NT2/D1 (cell line): ENCODE data around the gene CLIC1.

Experiments
- DNase-seq: peaks from one replicate; pipeline ENCODE4 v3.0.0-alpha.2; 2011; ENCODE audit warnings: low read depth, low spot score
- H3K27me3 ChIP-seq: 2 replicates; pipeline ENCODE4 v1.6.0; 2011; ENCODE audit warnings: mild to moderate bottlenecking; ENCODE audit not compliant: insufficient read length, insufficient read depth
- H3K36me3 ChIP-seq: 2 replicates; pipeline ENCODE4 v1.6.1; 2011; ENCODE audit warnings: mild to moderate bottlenecking, low read length, mixed read lengths; ENCODE audit not compliant: insufficient read depth, insufficient read length
- H3K4me1 ChIP-seq: 2 replicates; pipeline ENCODE4 v1.5.1; 2011; ENCODE audit not compliant: insufficient read depth, insufficient read length
- H3K4me3 ChIP-seq: 2 replicates; pipeline ENCODE4 v1.5.1; 2011; ENCODE audit warnings: low read depth; ENCODE audit not compliant: insufficient read length
- H3K9ac ChIP-seq: 2 replicates; pipeline ENCODE4 v1.6.0; 2011; ENCODE audit warnings: low read depth; ENCODE audit not compliant: insufficient read length
- H3K9me3 ChIP-seq: 2 replicates; pipeline ENCODE4 v1.5.1; 2011; ENCODE audit warnings: mild to moderate bottlenecking, low read length; ENCODE audit not compliant: insufficient read depth
- SUZ12 ChIP-seq: IDR thresholded peaks from 2 replicates; pipeline ENCODE4 v1.6.1; 2011; ENCODE audit not compliant: insufficient read length, insufficient read depth; ENCODE audit errors: extremely low read depth
- YY1 ChIP-seq: IDR thresholded peaks from 2 replicates; pipeline ENCODE4 v1.6.1; 2011; ENCODE audit not compliant: insufficient read length, insufficient read depth
- ZNF274 ChIP-seq: IDR thresholded peaks from 2 replicates; pipeline ENCODE4 v1.6.1; 2011; ENCODE audit warnings: mild to moderate bottlenecking, low read depth, low read length

The CLIC1 gene

DNA sequence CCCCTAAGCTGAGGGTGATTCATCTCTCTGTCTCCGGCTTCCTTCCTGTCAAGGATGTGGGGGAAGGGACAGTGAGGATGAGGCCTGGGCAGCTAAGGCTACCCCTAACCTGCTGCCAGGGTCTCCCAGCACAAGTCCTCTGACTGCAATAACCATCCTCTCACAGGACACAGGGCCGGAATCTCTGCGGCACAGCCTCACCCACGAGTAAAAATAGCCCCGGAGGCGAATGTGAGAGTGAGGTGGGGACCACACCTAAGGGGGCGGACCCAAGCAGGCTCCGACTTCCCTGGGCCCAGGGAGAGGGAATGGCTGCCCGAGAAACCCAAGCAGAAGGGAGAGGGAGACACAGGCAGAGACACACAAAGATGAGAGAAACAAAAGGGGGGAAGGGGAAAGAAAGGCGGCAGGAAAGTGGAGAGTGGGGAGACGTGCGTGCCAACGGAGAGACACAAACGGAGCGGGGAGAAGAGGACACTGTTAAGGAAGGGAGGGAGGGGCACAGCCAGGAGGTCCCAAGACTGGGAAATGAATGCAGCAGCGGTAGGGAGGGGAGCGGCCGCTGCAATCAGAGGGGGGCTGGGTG, 1.4 kb downstream of the CLIC1 start:
- H3K9ac ChIP-seq: peak overlapping the region; percentile 97
- no peaks in the 10 kb centered on the region for H3K9me3 ChIP-seq
- DNase-seq: peak; percentile 74
- TF ChIP-seq SUZ12: no peak
- TF ChIP-seq YY1: no peak
- TF ChIP-seq ZNF274: no peak
- peak overlapping the region; percentile 94 for H3K4me3 ChIP-seq
- H3K36me3 ChIP-seq: peaks cover 36% of the 10 kb centered on the region
- no peaks in the 10 kb centered on the region for H3K27me3 ChIP-seq
- peaks cover 4% of the 10 kb centered on the region for H3K4me1 ChIP-seq

DNA sequence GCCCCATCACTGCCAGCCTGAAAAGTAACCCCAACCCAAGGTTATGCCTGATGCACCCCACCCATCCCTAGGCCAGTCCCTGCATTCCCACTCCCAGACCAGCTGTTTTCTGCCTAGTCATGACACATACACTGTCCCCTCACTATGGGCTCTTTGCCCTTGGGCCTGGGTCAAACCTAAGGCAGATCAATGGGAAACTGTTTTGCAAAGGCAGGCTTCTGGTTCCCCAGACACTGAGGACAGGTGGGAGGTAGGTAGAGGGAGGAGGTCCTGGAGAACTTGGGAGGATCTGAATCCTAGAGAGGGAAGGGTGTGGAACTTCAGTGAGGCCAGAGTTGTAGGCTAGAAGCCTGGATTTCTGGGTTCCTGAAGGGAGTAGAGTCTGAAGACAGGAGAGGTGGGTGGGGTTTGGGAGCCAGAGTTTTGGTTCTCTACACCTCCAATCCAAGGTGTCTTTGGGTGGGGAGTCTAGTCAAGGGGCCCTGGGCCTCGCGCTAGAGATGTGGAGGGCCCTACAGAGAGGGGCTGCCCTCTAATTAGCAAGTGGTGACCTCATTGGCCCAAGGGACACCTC, 2.0 kb downstream of the CLIC1 start:
- Histone ChIP-seq H3K4me3 (peak overlapping the region; percentile 94), H3K9me3 (no peaks in the 10 kb centered on the region), H3K36me3 (peaks cover 36% of the 10 kb centered on the region), H3K9ac (peak overlapping the region; percentile 51), H3K27me3 (no peaks in the 10 kb centered on the region), H3K4me1 (peaks cover 4% of the 10 kb centered on the region)
- no peak for DNase-seq
- TF ChIP-seq SUZ12 (no peak), YY1 (no peak), ZNF274 (no peak)

DNA sequence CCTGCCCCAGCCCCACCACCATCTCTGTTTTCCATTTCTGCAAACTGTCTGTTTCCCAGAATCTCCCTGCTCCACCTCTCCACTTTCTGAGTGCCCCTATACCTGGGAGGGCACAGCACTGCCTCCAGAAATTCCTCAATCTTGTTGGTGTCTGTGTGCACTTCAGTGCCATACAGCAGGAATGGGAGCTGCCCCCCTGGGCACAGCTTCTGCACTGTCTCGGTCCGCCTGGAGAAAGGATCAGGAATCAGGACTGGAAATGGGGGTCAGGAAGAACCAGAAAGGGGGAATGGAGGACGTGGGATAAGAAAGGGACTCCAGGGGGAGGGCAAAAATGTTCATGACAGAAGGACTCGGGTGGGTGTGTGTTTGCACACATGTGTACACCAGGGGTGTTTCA, 2.6 kb downstream of the CLIC1 start:
- Histone ChIP-seq H3K9ac (peak overlapping the region; percentile 51), H3K4me3 (peak overlapping the region; percentile 94), H3K36me3 (peaks cover 39% of the 10 kb centered on the region), H3K4me1 (peaks cover 6% of the 10 kb centered on the region), H3K27me3 (no peaks in the 10 kb centered on the region), H3K9me3 (no peaks in the 10 kb centered on the region)
- no peak for DNase-seq
- TF ChIP-seq YY1: no peak
- no peak for TF ChIP-seq SUZ12
- TF ChIP-seq ZNF274: no peak

DNA sequence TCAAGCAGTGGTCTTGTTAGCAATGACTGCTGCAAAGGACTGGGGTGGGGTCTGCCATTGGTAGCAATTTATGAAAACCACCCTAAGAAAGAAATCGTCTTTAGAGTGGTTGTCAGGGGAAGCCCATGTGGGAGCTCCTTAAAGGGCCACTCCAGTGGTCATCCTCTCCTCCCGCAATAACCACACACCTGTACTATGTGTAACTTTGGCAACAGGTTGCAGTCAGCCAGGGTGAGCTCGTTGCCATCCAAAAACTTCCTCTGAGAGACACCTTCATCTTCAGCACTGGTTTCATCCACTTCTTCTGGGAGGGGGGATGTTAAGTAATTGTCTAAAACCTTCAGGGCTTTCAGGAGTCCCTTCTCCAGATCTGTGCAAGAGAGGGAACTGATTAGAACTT, 4.3 kb downstream of the CLIC1 start:
- H3K4me1 ChIP-seq: peaks cover 8% of the 10 kb centered on the region
- no peak for DNase-seq
- no peak for TF ChIP-seq YY1
- no peak for TF ChIP-seq SUZ12
- no peak overlapping the region for H3K4me3 ChIP-seq
- H3K36me3 ChIP-seq: peaks cover 56% of the 10 kb centered on the region
- no peaks in the 10 kb centered on the region for H3K9me3 ChIP-seq
- H3K9ac ChIP-seq: no peak overlapping the region
- H3K27me3 ChIP-seq: no peaks in the 10 kb centered on the region

- peaks cover 5% of the 10 kb centered on the region for H3K4me1 ChIP-seq
- H3K4me3 ChIP-seq: no peak overlapping the region
- no peak for DNase-seq
- H3K36me3 ChIP-seq: peaks cover 69% of the 10 kb centered on the region
- no peak overlapping the region for H3K9ac ChIP-seq
- H3K27me3 ChIP-seq: no peaks in the 10 kb centered on the region
- H3K9me3 ChIP-seq: no peaks in the 10 kb centered on the region
- TF ChIP-seq SUZ12: no peak
Observed at GRCh38 chr6:31730631-31731086, 5.7 kb downstream of the CLIC1 start.

DNA sequence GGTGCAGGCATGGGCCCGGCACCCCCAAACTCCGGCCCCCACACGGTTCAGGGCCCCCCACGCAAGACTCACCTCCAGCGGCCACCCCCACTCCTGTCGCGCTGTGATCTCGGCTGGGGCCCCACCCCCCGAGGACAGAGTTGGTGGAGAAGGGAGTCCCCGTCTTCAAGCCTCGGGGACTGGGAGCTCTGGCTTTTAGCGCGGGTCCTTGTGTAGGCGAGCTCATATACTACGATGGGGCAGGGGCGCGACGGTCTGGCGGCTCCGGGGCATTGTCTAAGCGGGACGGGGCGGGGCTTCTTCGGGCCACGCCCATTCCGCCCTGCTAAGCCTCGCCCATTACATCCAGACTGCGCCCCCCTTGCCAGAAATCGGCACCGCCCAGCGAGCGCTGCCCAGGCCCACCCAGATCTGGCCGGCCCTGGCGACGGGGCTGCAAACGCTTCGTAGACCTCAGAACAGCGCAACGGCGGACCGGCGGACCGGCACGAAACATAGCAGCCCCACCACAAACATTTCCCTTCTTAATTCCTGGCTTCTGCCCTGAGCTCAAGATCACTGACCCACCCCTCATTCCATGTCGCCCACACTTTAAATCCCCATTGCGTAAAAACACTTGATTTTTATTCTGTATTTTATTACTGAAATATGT, 6.2 kb downstream of the CLIC1 start:
- TF ChIP-seq SUZ12 (no peak), ZNF274 (no peak), YY1 (no peak)
- Histone ChIP-seq H3K9me3 (no peaks in the 10 kb centered on the region), H3K4me3 (peak overlapping the region; percentile 66), H3K9ac (peak overlapping the region; percentile 83), H3K27me3 (no peaks in the 10 kb centered on the region), H3K4me1 (peaks cover 5% of the 10 kb centered on the region), H3K36me3 (peaks cover 71% of the 10 kb centered on the region)
- peak; percentile 80 for DNase-seq

GRCh38 chr6:31729515-31729978, 6.8 kb downstream of the CLIC1 start:
- H3K36me3 ChIP-seq: peaks cover 71% of the 10 kb centered on the region
- peaks cover 5% of the 10 kb centered on the region for H3K4me1 ChIP-seq
- H3K27me3 ChIP-seq: no peaks in the 10 kb centered on the region

More at GRCh38 chr6:31729515-31729978, 6.8 kb downstream of the CLIC1 start:
- Histone ChIP-seq H3K9me3 (no peaks in the 10 kb centered on the region), H3K4me3 (peak overlapping the region; percentile 66), H3K9ac (peak overlapping the region; percentile 83)
- peak; percentile 86 for DNase-seq
- TF ChIP-seq ZNF274: no peak
- no peak for TF ChIP-seq SUZ12
